Loucy (cell line): ENCODE results near the gene RAPGEF1.

ENCODE experiments used
- EZH2phosphoT487 ChIP-seq: fragments of 200-600 bp; IDR thresholded peaks from 2 replicates; pipeline ENCODE4 v1.6.1; 2018; ENCODE audit warnings: antibody characterized with exemption, mild to moderate bottlenecking, moderate library complexity, borderline replicate concordance
- TF ChIP-seq, protein P1 (sequence below): fragments of 200-600 bp; sonication (generic); conservative IDR thresholded peaks from 2 replicates; pipeline ENCODE4 v1.5.1; 2014; ENCODE audit warnings: mild to moderate bottlenecking, antibody characterized with exemption, low read length

DNA sequence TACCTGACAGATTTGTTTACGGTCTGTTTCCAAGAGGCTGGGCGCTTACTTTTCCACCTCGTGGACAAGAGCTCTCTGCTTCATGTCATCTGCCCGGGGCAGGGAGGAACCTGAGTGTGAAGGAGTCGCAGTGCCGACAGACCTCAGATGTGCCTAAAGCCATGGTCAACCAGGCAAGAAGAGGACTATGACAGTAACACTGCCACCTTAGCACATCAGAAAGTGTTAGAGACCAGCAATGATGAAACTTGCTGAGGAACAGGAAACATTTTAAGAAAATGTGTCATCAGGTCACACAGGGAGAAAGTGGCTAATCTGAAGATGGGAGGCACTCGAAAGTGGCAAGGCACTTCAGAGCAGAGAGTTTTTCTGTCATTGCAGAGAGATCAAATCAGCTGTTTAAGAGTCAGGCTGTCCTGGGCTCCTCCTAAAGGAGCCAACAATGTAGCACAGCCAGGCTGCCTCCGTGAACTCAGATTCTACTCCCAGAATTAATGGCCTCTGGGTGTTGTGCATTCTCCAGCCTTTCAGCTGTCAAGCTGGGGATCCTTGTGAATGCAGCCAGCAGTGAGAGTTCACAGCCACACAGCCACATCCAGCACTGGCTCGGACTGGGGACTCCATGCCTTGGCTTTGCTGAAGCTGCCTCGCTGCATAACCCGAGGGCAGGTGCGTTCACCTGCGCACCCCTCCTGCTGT is 94.6 kb downstream of the RAPGEF1 start:
- no peak for TF ChIP-seq EZH2phosphoT487
- TF ChIP-seq, protein P1, sequence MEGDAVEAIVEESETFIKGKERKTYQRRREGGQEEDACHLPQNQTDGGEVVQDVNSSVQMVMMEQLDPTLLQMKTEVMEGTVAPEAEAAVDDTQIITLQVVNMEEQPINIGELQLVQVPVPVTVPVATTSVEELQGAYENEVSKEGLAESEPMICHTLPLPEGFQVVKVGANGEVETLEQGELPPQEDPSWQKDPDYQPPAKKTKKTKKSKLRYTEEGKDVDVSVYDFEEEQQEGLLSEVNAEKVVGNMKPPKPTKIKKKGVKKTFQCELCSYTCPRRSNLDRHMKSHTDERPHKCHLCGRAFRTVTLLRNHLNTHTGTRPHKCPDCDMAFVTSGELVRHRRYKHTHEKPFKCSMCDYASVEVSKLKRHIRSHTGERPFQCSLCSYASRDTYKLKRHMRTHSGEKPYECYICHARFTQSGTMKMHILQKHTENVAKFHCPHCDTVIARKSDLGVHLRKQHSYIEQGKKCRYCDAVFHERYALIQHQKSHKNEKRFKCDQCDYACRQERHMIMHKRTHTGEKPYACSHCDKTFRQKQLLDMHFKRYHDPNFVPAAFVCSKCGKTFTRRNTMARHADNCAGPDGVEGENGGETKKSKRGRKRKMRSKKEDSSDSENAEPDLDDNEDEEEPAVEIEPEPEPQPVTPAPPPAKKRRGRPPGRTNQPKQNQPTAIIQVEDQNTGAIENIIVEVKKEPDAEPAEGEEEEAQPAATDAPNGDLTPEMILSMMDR: no peak
